NCI-H748 treated with DMSO at 0.1 percent for 48 hours (cell line): ENCODE results near the gene SALL4.
"Not testable (repeated sequence)": the region's sequence is repeated elsewhere in the genome, so short reads cannot be mapped to it uniquely, and the experiment has no call there.

Experiments
- DNase-seq: peaks from one replicate; lab custom pipeline; 2025; lab: John Stamatoyannopoulos, UW

The SALL4 gene

DNA sequence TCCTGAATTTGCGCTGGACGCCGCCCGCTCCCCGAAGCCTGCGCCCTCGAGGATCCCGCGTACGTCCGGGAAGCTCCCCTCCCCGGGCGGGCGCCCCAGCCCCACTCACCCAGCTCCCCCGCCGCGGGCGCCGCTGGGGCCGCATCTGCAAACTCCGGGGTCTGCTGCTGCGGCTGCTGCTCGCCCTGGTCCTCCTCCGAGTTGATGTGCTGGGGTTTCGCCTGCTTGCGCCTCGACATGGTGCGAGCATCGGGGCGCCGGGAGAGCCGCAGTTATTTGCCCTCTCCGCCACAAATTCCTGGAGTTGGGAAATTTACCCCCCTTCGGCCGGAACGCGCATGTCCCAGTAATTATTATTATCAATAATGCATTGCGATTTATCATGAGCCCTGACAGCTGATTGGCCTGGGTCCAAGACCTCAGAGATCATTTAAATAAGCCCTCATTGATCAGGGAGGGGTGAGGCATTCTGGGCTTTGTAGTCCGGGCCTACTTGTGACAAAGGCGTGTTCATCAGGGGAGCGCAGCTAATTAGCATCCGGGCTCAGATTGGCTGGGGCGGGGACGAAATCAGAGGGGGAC lies at the start of gene SALL4:
Gene SALL4, minus strand, starts transcription at position 352 of the 582 bp plus-strand sequence. Its CDS starts 113 bp downstream, at position 239.
- DNase-seq, result peak; percentile 7

DNA sequence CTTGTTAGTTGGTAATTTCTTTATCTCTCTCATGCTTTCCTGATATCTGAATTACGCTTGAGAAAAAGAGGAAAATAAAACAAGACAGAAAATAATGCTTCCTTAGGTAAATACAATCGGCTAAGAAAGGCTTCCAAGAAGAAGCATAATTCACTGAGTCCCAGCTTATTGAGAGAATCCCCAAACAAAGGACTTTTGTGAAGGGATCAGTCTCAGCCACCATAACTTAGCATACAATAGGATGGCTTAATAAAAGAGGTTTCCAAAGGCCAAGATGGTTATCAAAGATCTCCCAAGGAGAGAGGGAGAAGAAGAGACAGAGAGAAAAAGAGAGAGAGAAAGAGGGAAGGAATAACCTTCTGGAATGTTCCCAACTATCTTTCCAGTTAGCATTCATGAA lies 46.0 kb upstream of the SALL4 start:
- no peak for DNase-seq

DNA sequence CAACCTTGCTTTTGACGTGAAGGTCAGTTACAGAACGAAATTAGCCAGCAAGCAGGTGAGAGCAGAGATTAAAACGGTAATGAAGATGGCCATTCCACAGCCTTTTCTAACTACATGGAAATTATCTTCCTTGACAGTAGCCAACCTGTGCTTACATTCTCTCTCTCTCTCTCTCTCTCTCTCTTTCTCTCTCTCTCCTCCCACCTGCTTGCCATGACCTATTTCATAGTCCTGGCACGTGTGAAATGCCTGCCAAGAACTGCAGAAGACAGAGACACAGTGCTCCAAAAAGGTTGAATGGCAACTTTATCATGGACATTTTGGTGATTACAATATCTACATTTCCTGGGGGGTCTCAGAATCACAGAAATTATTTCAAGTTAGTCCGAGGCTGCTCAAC lies 38.5 kb upstream of the SALL4 start:
- no peak for DNase-seq

DNA sequence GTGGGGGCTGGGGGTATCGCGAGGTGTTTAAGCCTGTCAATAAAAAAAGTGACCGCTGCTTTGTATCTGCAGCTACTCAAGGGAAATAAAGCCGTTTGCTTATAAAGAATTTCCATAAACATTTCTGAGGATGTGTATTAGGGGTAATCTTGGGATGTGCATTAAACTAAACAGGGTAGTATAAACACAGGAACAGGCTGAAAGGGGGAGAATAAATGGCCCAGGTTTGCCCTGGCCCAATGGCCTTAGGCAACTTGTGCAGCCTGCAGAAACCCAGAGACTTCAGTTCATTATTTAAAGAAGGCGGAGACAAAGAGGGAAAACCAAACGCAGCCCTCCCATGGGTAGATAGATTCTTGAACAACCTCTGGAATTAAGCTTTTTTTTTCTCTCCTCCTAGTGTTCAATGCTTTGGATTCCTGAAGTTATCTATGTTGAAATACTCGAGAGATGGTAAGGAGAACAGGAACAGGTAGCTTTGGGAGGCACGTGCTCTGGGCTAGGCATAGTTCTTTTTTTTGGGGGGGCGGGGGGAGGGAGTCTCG lies 35.6 kb upstream of the SALL4 start:
- DNase-seq, result no peak

DNA sequence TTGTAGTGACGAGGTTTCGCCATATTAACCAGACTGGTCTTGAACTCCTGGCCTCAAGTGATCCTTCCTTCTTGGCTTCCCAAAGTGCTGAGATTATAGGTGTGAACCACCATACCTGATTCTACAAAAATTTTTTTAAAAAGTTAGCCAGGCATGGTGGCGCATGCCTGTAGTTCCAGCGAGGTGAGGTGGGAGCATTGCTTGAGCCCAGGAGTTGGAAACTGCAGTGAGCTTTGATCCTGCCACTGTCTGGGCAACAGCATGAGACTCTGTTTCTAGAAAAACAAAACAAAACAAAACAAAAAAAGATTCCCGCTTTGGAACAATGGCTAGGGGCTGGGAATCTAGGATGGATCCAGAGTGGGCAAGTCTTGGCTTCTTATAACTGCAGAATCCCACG lies 35.1 kb upstream of the SALL4 start:
- no peak for DNase-seq

DNA sequence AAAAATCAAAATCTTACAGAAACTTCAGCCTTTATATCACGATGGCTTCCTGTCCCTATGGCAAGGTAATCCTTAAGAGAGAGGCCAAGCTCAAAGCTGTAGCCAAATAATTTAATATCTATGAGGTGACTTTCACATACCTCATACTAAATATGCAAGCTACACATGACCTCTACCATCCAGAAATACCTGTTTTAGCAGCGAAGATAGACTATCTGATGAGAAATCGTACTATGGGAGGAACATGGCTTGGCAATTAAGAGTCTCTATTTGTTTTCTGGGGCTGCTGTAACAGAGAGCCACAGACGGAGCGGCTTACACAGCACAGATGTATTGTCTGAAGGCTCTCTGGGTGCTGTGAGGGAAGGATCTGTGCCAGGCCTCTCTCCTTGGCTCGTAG lies 31.0 kb upstream of the SALL4 start:
- DNase-seq, result no peak

DNA sequence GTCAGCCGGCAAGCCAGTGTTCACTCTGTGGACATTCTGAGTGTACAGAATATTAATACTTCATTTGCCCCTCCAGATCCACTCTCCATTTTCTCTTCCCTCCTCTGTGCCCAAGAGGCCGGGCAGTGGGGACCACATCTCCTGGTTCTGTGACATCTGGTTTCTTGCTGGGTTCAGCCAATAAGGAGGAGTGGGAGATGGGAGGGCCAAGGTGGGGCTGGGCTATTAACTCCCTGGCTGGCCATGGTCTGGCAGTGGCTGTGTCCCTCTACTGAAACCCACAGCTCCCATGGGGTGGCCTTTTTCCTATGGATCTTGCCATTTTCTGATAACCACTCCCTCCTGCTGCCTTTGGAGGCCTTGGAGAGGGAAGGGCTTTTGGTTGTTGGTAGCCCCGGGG lies 30.0 kb upstream of the SALL4 start:
- DNase-seq, result no peak

DNA sequence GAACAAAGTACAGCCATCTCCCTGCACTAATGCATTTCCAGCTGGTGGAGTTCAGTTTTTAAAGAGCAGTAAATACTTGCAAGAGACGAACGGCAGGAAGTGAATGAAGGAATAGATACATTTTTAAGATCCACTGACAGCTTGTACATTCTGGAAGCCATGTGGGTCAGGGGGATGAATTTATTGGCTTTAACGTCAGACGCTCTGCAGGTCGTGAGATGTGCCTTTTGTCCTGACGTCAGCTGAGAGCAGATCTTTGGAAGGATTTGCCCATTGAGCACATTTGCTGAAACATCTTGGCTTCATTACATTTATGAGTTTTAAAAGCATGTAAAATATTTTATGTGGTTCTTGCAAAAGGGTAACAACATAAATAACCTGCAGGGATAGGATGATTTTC lies 29.5 kb upstream of the SALL4 start:
- no peak for DNase-seq

DNA sequence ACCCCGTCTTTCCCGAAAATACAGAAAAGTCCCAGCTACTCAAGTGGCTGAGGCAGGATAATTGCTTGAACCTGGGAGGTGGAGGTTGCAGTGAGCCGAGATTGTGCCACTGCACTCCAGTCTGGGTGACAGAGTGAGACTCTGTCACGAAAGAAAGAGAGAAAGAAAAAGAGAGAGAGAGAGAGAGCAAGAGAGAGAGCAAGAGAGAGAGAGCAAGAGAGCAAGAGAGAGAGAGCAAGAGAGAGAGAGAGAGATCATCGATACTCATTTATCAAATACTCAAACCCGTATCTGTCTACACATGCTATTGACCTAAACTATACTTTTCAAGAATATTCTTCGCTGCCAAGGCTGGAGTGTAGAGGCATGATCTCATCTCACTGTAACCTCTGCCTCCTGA lies 28.2 kb upstream of the SALL4 start:
- DNase-seq, result no peak

DNA sequence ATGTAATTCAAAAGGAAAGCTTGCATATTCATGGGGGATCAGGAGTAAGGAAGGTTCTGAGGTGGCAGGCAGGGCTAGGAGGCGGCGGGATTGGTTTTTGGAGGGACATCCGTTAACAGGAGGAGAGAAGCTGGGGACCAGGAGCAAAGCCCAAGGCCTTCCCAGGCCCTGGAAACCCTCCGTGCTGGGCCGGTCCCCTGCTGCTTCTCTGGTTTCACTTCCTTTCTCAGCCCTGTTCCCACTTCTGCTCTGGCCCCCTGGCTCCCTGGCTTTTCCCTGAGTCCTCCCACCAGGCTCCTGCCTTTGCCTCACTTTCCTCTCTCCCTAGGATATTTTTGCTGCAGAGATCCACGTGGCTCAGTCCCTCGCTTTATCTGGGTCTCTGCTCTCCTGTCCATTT lies 26.4 kb upstream of the SALL4 start:
- DNase-seq, result no peak

DNA sequence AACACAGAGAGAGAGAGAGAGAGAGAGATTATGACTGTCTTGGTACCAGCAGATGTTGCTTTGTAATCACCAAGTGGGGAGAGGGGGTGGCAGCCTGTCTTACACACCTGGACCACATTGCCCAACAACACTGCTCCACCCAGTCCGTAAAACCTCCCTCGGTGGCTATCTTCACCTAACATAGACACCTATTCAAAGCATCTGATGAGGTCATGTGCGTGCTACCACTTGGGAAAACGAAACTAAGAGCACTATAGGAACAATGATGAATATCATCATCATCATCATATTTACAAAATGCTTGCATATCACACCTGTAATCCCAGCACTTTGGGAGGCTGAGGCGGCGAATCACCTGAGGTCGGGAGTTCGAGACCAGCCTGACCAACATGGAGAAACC lies 24.1 kb upstream of the SALL4 start:
- DNase-seq, result no peak

DNA sequence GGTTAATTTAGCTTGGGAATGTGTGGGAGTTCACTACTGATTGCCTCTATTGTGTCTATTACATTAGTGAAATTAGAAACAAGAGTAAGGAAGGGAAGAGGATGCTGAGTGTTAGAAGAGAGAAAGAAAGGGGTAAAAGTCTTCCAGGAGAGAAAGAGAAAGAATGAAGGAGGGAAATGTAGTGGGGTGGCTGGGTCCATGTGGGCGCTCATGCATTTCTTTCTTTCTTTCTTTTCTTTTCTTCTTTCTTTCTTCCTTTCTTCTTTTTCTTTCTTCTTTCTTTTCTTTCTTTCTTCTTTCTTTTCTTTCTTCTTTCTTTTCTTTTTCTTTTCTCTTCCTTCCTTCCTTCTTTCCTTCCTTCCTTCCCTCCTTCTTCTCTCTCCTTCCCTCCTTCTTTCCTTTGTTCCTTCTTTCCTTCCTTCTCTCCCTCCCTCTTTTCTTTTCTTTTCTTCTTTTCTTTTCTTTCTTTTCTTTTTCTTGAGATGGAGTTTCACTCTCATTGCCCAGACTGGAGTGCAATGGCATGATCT lies 16.2 kb upstream of the SALL4 start:
- DNase-seq, result no peak

DNA sequence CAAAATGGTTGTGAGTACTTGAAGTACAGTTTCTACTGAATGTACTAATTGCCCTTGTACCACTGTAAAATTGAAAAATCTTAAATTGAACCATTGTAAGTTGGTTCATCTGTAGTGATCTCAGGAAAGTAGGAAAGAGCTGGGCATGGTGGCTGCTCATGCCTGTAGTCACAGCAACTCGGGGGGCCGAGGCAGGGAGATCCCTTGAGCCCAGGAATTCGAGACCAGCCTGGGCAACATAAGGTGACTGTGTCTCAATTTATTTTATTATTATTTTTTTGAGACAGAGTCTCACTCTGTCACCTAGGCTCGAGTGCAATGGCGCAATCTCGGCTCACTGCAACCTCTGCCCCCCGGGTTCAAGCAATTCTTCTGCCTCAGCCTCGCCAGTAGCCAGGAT lies 14.5 kb upstream of the SALL4 start:
- DNase-seq, result not testable (repeated sequence)

DNA sequence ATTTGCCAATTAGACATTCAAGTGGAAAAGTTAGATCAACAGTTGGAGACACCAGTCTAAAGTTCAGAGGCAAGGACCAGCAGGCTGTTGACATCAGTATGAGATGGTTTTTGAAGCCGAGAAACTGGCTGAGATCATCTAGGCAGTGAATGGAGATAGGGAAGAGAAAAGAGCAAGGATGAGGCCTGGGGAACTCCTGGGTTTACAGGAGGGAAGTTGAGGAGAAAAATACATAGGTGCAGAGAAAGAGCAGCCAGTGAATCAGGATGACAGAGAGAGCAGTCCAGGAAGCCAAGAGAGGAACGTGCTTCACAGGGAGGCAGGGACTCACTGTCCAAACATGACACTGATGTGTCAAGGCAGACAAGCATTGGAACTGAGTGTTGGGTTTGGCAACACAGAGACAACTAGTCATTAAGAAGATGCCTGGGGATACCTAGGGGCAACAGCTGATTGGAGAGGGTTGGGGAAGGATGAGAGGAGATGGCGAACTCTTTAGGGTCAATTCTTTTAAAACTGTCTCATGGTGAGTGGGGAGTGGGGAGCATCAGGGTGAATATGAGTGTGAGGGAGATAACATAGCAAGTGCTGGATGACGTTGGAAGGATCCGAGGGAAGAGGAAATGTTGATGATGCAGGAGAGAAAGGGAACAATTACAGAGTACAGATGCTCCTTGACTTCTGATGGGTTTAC lies 13.2 kb upstream of the SALL4 start:
- no peak for DNase-seq

DNA sequence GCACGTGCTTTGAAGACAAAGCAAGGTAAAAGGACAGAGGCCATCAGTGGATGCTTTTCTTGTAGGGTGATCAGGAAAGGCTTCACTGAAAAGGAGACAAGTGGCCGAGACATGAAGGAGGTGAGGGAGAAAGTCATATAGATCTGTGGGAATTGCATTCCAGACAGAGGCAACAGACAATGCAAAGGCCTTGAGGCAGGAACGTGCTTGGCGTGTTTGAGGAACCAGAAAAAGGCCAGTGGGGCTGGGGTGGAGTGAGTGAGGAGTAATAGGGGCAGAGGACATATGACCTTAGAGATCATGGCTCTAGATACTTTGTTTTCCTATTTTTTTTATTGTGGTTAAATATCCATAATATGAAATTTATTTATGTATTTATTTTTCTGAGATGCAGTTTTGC lies 10.5 kb upstream of the SALL4 start:
- DNase-seq, result no peak

DNA sequence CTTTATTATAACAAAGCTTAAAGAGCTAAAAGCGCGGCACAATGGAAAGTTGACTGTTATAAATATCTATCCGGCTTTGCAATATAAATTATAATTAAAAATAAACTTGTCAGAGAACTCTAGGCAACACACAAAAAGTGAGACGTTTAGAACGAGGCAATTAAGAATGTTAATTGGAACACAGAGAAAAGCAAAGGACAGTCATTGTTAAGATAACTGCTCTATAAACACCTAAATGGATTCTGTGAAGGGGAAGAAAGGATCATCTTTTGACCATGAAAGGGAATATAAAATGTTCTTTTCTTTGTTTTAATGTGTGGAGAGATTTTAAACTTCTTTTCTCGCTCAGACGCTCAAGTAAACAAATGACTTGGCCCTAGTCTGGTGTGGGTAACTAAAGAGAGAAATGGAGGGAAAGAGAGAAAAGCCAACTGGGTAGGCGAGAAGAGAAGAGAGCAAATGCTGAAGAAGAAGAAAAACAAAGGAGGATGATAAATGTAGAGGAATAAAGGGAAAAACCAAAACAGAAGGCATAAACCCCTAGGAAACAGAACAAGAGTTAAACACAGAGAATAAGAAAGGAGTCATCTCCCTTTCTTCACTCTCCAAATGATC lies 9.3 kb upstream of the SALL4 start:
- no peak for DNase-seq

DNA sequence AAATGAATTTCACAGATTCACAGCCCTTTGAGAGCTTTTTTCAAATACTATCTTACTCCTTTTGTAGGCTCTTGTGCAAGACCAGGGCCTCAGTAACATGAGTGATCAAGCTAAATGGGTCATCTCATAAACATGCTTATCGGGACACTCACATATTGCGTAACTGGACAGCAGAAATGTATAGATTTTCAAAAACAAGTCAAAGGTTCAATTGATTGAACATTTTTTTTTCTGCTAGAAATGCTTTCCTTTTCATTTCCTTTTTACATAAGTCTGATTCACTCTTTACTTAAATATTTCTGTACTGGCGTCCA lies 8.7 kb upstream of the SALL4 start:
- DNase-seq, result no peak

DNA sequence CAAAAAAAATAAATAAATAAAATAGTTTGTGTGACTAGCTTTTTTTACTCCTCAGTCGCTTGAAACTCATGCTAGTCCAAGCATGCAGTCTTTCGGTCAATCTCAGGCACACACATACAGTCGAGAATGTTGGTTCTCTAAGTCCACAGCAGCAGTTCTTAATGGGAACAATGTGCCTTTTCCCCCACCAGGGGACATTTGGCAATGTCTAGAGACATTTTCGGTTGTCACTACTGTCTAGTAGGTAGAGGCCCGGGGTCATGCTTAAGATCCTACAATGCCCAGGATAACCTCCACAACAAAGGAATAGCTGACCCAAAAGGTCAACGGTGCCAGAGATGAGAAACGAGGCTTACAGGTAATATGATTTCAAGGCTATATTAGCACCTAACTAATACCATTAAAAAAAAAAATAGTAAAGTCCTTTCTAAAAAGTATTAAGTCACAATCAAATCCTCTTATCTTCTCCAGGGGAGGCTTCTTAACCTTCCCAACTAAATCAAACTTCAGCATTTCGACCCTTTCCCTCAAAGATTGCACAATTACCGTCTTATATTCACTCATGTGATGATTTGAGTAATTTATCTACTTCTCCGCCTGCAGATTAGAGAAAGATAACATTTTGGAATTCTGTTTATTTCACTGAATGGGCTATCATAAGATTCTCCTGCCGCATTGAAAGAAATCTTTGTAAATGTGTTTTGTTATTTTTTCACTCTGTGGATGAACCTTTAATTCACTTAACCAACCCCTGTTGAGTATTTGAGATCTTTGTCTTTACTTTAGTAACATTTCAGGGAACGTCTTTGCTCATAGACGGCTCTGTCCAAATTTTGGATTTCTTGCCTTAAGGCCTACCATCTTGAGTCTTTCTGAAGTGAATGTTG lies 8.1 kb upstream of the SALL4 start:
- no peak for DNase-seq

DNA sequence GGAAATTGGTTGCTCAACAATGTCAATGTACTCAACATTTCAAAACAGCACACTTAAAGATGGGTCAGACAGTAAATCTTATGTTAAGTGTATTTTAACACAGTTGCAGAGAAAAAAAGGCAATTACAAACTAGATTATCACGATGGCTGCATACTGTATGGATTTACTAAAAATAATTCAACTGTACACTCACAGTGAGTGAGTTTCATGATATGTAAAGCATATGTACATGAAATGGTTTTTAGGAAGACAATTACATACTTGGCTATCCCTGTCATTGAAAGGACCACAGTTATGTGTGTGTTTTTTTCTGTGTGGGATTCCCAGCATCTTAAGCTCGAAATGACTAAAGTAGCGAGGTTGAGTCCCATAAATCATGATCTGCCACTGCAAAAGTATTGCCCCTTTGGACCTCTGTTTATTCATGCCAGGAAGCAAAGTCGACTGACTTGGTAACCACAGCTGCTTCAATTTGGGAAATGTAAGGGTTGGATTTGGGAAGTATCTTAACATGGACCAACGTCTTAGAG lies 5.5 kb upstream of the SALL4 start:
- DNase-seq, result no peak

DNA sequence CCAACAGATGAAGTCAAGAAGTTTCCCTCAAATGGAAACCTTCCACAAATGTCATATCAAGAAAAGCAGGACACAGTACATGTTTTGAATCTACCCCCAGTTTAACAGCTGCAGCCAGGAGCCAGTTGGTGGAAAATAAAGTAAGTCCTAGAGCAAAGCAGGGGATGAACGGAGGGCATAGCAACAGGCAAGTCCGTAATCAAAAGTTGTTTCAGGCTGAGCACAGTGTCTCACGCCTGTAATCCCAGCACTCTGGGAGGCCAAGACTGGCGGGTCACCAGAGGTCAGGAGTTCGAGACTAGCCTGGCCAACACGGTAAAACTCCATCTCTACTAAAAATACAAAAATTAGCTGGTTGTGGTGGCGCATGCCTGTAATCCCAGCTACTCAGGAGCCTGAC lies 2.4 kb upstream of the SALL4 start:
- DNase-seq, result no peak

DNA sequence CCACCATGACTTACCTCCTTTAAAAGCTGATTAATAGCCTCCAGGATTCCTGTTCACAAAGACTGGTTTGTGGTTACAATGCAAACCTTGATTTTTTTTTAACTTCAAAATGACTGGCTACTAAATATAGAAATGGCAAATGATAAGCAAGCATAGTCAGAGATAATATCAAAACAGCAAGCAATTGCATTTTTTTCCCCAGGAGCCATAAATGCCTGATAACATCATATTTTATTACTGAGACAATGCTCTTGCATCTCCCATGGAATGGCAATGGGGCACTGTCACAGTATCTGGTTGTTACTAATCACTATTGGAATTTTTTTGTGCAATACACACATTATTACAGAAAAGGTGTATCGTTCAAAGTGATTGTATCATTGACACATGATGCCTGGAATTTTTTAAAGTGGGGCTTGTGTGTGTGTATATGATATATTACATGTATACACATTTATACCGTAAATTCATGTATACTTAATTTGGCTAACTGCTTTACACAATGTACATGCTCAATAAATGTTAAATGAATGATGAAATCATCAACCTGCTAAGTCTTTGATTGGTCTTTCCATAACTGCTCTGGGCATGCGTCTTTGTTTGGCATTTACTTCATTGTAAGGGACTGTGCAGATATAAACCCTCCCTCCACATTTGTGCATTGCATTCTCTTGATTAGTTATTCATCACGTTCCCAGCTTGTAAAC lies 980 bp upstream of the SALL4 start:
- DNase-seq, result no peak

DNA sequence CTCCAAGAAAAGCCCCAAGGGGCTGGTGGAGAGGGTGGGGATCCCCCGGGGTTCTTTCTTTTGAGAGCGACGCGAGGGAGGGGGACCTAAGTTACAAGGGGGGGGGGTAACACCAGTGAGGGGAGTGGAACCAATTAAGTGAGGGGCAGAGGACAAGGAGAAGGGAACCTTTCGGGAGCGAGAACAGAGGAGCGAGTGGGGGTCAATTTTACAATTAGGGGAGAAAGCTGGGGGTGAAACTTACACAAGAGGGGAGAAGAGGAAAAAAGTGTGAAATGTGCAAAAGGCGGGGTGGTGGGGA lies 548 bp downstream of the SALL4 start:
- no peak for DNase-seq
